Fibroblast of mammary gland (primary cell): ENCODE data around the gene REXO1.
"Not testable (repeated sequence)": the region's sequence is repeated elsewhere in the genome, so short reads cannot be mapped to it uniquely, and the experiment has no call there.

ENCODE experiments used
- DNase-seq: peaks from one replicate; pipeline ENCODE4 v3.0.0-alpha.2; 2010; ENCODE audit warnings: low read depth
- H3K4me3 ChIP-seq: 2 replicates; pipeline ENCODE4 v1.5.1; 2011; ENCODE audit warnings: low read depth, mild to moderate bottlenecking, low read length, moderate library complexity; ENCODE audit not compliant: control insufficient read depth
- CTCF ChIP-seq: conservative IDR thresholded peaks from 2 replicates; pipeline ENCODE4 v1.5.1; 2011; ENCODE audit warnings: low read depth, low read length, inconsistent platforms; ENCODE audit not compliant: control insufficient read depth, insufficient read depth

REXO1 gene

GRCh38 chr19:1804858-1805257 is 43.4 kb downstream of the REXO1 start:
- H3K4me3 ChIP-seq: no peak overlapping the region
- no peak for DNase-seq
- TF ChIP-seq CTCF: no peak

- DNase-seq: no peak
- TF ChIP-seq CTCF: no peak
- no peak overlapping the region for H3K4me3 ChIP-seq
These were observed 48.5 kb downstream of the REXO1 start for GRCh38 chr19:1799695-1800342.

- not testable (repeated sequence) for DNase-seq, H3K4me3 ChIP-seq
These were observed 51.0 kb downstream of the REXO1 start for GRCh38 chr19:1797313-1797712.

GRCh38 chr19:1796395-1797142 is 51.7 kb downstream of the REXO1 start:
- no peak for TF ChIP-seq CTCF
- DNase-seq: no peak
- no peak overlapping the region for H3K4me3 ChIP-seq

- no peak overlapping the region for H3K4me3 ChIP-seq
- TF ChIP-seq CTCF: no peak
- DNase-seq: no peak
These were observed 53.7 kb downstream of the REXO1 start for GRCh38 chr19:1794424-1795172.

- DNase-seq: no peak
These were observed 56.4 kb downstream of the REXO1 start for GRCh38 chr19:1791879-1792278.

More at GRCh38 chr19:1791879-1792278, 56.4 kb downstream of the REXO1 start:
- no peak overlapping the region for H3K4me3 ChIP-seq
- TF ChIP-seq CTCF: no peak
